Keratinocyte (primary cell): ENCODE results near the gene CYFIP1. TPM values are rescaled to one million over a fixed set of nuclear protein-coding genes. Genes with fewer than 3 reads are reported as not detected.

Experiments
- DNase-seq: peaks from one replicate; pipeline ENCODE4 v3.0.0-alpha.2; 2011; ENCODE audit warnings: low read depth, missing footprints, low spot score
- FAIRE-seq: peaks from 2 replicates; lab custom pipeline; 2011; peaks lifted over from hg19 to GRCh38; lab: Jason Lieb, UNC
- H2AFZ ChIP-seq: 2 replicates; pipeline ENCODE4 v1.6.0; 2012; ENCODE audit warnings: low read length, control low read depth, inconsistent platforms; ENCODE audit not compliant: control insufficient read depth
- H3K27ac ChIP-seq: 2 replicates; pipeline ENCODE4 v1.5.1; 2011; ENCODE audit warnings: low read length; ENCODE audit not compliant: control insufficient read depth, insufficient read depth
- H3K27me3 ChIP-seq: 3 replicates; pipeline ENCODE4 v1.6.0; 2011; ENCODE audit warnings: low read length; ENCODE audit not compliant: control insufficient read depth, insufficient read depth; ENCODE audit errors: extremely low read depth
- H3K36me3 ChIP-seq, 2 experiments: 2 replicates in 1 of 2; 3 replicates in 1 of 2; pipeline ENCODE4 v1.5.1; 2011; ENCODE audit warnings: low read length in 2 of 2, mild to moderate bottlenecking in 1 of 2; ENCODE audit not compliant: control insufficient read depth in 2 of 2, insufficient read depth in 2 of 2; ENCODE audit errors: extremely low read depth in 1 of 2
- H3K4me1 ChIP-seq: 3 replicates; pipeline ENCODE4 v1.5.1; 2011; ENCODE audit warnings: low read length; ENCODE audit not compliant: control insufficient read depth, insufficient read depth; ENCODE audit errors: extremely low read depth
- H3K4me2 ChIP-seq: 3 replicates; pipeline ENCODE4 v1.6.0; 2011; ENCODE audit warnings: low read depth, low read length; ENCODE audit not compliant: control insufficient read depth, insufficient read depth; ENCODE audit errors: extremely low read depth
- H3K4me3 ChIP-seq, 3 experiments: fragments of 200-600 bp in 1 of 3; sonication (generic) in 1 of 3; 2 replicates in 2 of 3; 3 replicates in 1 of 3; pipeline ENCODE4 v1.5.1; 2011 to 2016; ENCODE audit warnings: low read length in 3 of 3, mild to moderate bottlenecking in 3 of 3, control low read depth in 2 of 3, inconsistent platforms in 1 of 3, low read depth in 1 of 3, mixed read lengths in 1 of 3, mixed run types in 1 of 3, moderate library complexity in 1 of 3; ENCODE audit not compliant: control insufficient read depth in 2 of 3, insufficient read depth in 2 of 3; ENCODE audit errors: extremely low read depth in 1 of 3
- H3K79me2 ChIP-seq: 2 replicates; pipeline ENCODE4 v1.6.0; 2012; ENCODE audit warnings: low read length; ENCODE audit not compliant: control insufficient read depth, insufficient read depth
- H3K9ac ChIP-seq: 3 replicates; pipeline ENCODE4 v1.6.0; 2011; ENCODE audit warnings: low read length; ENCODE audit not compliant: control insufficient read depth, insufficient read depth; ENCODE audit errors: extremely low read depth
- H3K9me1 ChIP-seq: 3 replicates; pipeline ENCODE4 v1.6.0; 2011; ENCODE audit warnings: low read length; ENCODE audit not compliant: control insufficient read depth, insufficient read depth; ENCODE audit errors: extremely low read depth
- H3K9me3 ChIP-seq: 2 replicates; pipeline ENCODE4 v1.5.1; 2012; ENCODE audit warnings: low read depth, low read length; ENCODE audit not compliant: control insufficient read depth
- H4K20me1 ChIP-seq: 3 replicates; pipeline ENCODE4 v1.6.0; 2011; ENCODE audit warnings: low read length; ENCODE audit not compliant: control insufficient read depth, insufficient read depth; ENCODE audit errors: extremely low read depth
- CTCF ChIP-seq, 3 experiments: IDR thresholded peaks in 1 of 3; conservative IDR thresholded peaks in 1 of 3; optimal IDR thresholded peaks in 1 of 3; 2 replicates in 2 of 3; 3 replicates in 1 of 3; pipeline versions ENCODE3 to v1.5.1; 2011; ENCODE audit warnings: low read length in 3 of 3, mild to moderate bottlenecking in 3 of 3, moderate library complexity in 2 of 3, control low read depth in 1 of 3, inconsistent platforms in 1 of 3; ENCODE audit not compliant: insufficient read depth in 2 of 3; ENCODE audit errors: extremely low read depth in 1 of 3
- EZH2 ChIP-seq: IDR thresholded peaks from one replicate; pipeline ENCODE4 v1.6.1; 2012; ENCODE audit warnings: inconsistent platforms, mild to moderate bottlenecking, low read length, moderate library complexity
- dilution Hi-C: fragments of 300-500 bp; cut with MboI; formaldehyde crosslinking; loops from one replicate; pipeline ENCODE4 v1.7.0; 2020; ENCODE audit warnings: low sequenced_read_pairs; ENCODE audit not compliant: extremely low pct_ligation_motif_present
- polyA plus RNA-seq, 5 experiments: library from polyadenylated mRNA; depleted of rRNA in 3 of 5; stranded (reverse) in 3 of 5; stranded (forward) in 1 of 5; unstranded in 1 of 5; fragments of >200 nt; gene quantifications; 1 replicate in 1 of 5; 2 replicates in 3 of 5; 3 replicates in 1 of 5; pipeline versions ENCODE4 v1.2.1 to v1.2.3, GENCODE V29; 2011 to 2012; ENCODE audit warnings: missing spikeins in 2 of 5, low read depth in 1 of 5, low replicate concordance in 1 of 5

The CYFIP1 gene
- polyA plus RNA-seq, 1 donor (not counting 4 experiments of a cell fraction or from before 2014, with no cell fraction given) = 72.3 TPM

- dilution Hi-C loops = no loop called here
- Histone ChIP-seq H3K36me3 (peaks cover 0 to 1% of the 10 kb centered on the region in 2 experiments), H2AFZ (no peak overlapping the region), H3K4me3 (no peak overlapping the region), H3K4me2 (no peak overlapping the region), H3K9me1 (peaks cover 4% of the 10 kb centered on the region), H3K27me3 (no peaks in the 10 kb centered on the region), H3K9me3 (no peaks in the 10 kb centered on the region), H4K20me1 (peaks cover 18% of the 10 kb centered on the region), H3K79me2 (peaks cover 93% of the 10 kb centered on the region), H3K27ac (no peak overlapping the region), H3K4me1 (peaks cover 18% of the 10 kb centered on the region), H3K9ac (no peak overlapping the region)
- FAIRE-seq (no peak), DNase-seq (no peak)
- TF ChIP-seq CTCF (optimal IDR thresholded peaks at IDR 0.05 in 1 of 3, IDR thresholded peaks at IDR 0.05 in 1 of 3, conservative IDR thresholded peaks at IDR 0.05 in 1 of 3; ENCODE audit: extremely low read depth in 1 of 3, insufficient read depth in 2 of 3, low read length in 3 of 3) = no peak
Observed at GRCh38 chr15:22961762-22962161, 18.4 kb downstream of the CYFIP1 start.

DNA sequence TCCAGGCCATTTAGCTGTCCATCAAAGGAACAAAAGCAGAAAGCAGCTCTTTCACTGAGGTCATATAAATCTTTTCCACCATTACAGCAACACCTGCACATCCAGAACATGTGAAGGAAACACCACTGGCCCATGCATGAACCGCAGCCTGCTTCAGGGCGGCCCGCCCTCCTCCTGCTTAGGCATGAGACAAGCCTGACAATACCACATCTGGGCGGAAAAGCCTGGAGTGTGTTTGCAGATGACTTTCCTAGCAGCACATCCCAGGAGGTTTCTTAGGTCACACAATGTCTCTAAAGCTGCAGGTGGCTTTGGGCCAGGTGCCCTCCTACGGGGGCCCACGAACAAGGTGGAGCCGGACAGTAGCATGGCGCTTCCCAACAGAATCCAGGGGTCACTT is 19.6 kb downstream of the CYFIP1 start:
- no peak overlapping the region for H2AFZ ChIP-seq
- dilution Hi-C loops = no loop called here
- no peaks in the 10 kb centered on the region for H3K9me3 ChIP-seq
- H4K20me1 ChIP-seq = peaks cover 17% of the 10 kb centered on the region
- TF ChIP-seq EZH2 = no peak
- TF ChIP-seq CTCF (optimal IDR thresholded peaks at IDR 0.05 in 1 of 3, IDR thresholded peaks at IDR 0.05 in 1 of 3, conservative IDR thresholded peaks at IDR 0.05 in 1 of 3; ENCODE audit: extremely low read depth in 1 of 3, insufficient read depth in 2 of 3, low read length in 3 of 3) = no peak
- H3K4me1 ChIP-seq = peaks cover 18% of the 10 kb centered on the region
- H3K27me3 ChIP-seq = no peaks in the 10 kb centered on the region
- H3K9me1 ChIP-seq = peaks cover 4% of the 10 kb centered on the region
- H3K4me3 ChIP-seq = no peak overlapping the region
- FAIRE-seq (no peak), DNase-seq (no peak)
- peaks cover 93% of the 10 kb centered on the region for H3K79me2 ChIP-seq
- H3K4me2 ChIP-seq = no peak overlapping the region
- no peak overlapping the region for H3K9ac ChIP-seq
- H3K27ac ChIP-seq = no peak overlapping the region
- peaks cover 0 to 1% of the 10 kb centered on the region in 2 experiments for H3K36me3 ChIP-seq
